H9 (cell line): ENCODE results near the gene TAS1R1. TPM values are rescaled to one million over a fixed set of nuclear protein-coding genes. Genes with fewer than 3 reads are reported as not detected.

Experiments
- DNase-seq: peaks from one replicate; pipeline ENCODE4 v3.0.0-alpha.2; 2017
- H2AFZ ChIP-seq: one replicate; pipeline ENCODE4 v1.6.1; 2013; ENCODE audit warnings: mild to moderate bottlenecking, low read length, control low read depth, moderate library complexity
- H2AK5ac ChIP-seq: 2 replicates; pipeline ENCODE4 v1.6.1; 2013; ENCODE audit warnings: low read length, control low read depth, mixed read lengths; ENCODE audit not compliant: insufficient read length
- H2BK120ac ChIP-seq: one replicate; pipeline ENCODE4 v1.6.1; 2013; ENCODE audit warnings: low read depth, mild to moderate bottlenecking, low read length, control low read depth, inconsistent platforms; ENCODE audit not compliant: poor library complexity, severe bottlenecking
- H2BK12ac ChIP-seq: 2 replicates; pipeline ENCODE4 v1.6.1; 2013; ENCODE audit warnings: low read length, control low read depth, mixed read lengths, low read depth; ENCODE audit not compliant: insufficient read length
- H2BK15ac ChIP-seq: 2 replicates; pipeline ENCODE4 v1.6.1; 2013; ENCODE audit warnings: low read depth, low read length, control low read depth
- H2BK20ac ChIP-seq: one replicate; pipeline ENCODE4 v1.6.1; 2013; ENCODE audit warnings: low read depth, mild to moderate bottlenecking, low read length, control low read depth, inconsistent platforms; ENCODE audit not compliant: poor library complexity, severe bottlenecking
- H2BK5ac ChIP-seq: 2 replicates; pipeline ENCODE4 v1.6.1; 2013; ENCODE audit warnings: low read length, control low read depth, mixed read lengths; ENCODE audit not compliant: insufficient read length
- H3K14ac ChIP-seq: 2 replicates; pipeline ENCODE4 v1.6.1; 2013; ENCODE audit warnings: low read length, control low read depth; ENCODE audit not compliant: insufficient read depth
- H3K18ac ChIP-seq: 2 replicates; pipeline ENCODE4 v1.6.1; 2013; ENCODE audit warnings: low read depth, mild to moderate bottlenecking, mixed read lengths, low read length, control low read depth; ENCODE audit not compliant: insufficient read length
- H3K23ac ChIP-seq: 2 replicates; pipeline ENCODE4 v1.6.1; 2013; ENCODE audit warnings: low read length, control low read depth, mixed read lengths, low read depth; ENCODE audit not compliant: insufficient read length
- H3K23me2 ChIP-seq: 2 replicates; pipeline ENCODE4 v1.6.1; 2013; ENCODE audit warnings: low read depth, mild to moderate bottlenecking, mixed read lengths, low read length, control low read depth; ENCODE audit not compliant: insufficient read length, poor library complexity, severe bottlenecking
- H3K27ac ChIP-seq: 2 replicates; pipeline ENCODE4 v1.5.1; 2013; ENCODE audit warnings: low read length, control low read depth, mixed read lengths, low read depth; ENCODE audit not compliant: insufficient read length
- H3K27me3 ChIP-seq: 2 replicates; pipeline ENCODE4 v1.6.1; 2013; ENCODE audit warnings: low read length, control low read depth, inconsistent platforms; ENCODE audit not compliant: insufficient read depth
- H3K4ac ChIP-seq: 2 replicates; pipeline ENCODE4 v1.6.1; 2013; ENCODE audit warnings: low read depth, mild to moderate bottlenecking, control low read depth, inconsistent platforms, low read length, moderate library complexity
- H3K4me1 ChIP-seq: 2 replicates; pipeline ENCODE4 v1.6.1; 2013; ENCODE audit warnings: low read length, control low read depth, inconsistent platforms; ENCODE audit not compliant: insufficient read depth
- H3K4me2 ChIP-seq: 2 replicates; pipeline ENCODE4 v1.6.1; 2013; ENCODE audit warnings: low read length, control low read depth, mixed read lengths; ENCODE audit not compliant: insufficient read length, insufficient read depth
- H3K56ac ChIP-seq: 2 replicates; pipeline ENCODE4 v1.6.1; 2013; ENCODE audit warnings: low read depth, mild to moderate bottlenecking, mixed read lengths, low read length, control low read depth; ENCODE audit not compliant: insufficient read length
- H3K79me1 ChIP-seq: 2 replicates; pipeline ENCODE4 v1.6.1; 2013; ENCODE audit warnings: low read depth, mild to moderate bottlenecking, moderate library complexity, low read length, control low read depth, inconsistent platforms; ENCODE audit not compliant: insufficient read depth, poor library complexity, severe bottlenecking
- H3K79me2 ChIP-seq: 2 replicates; pipeline ENCODE4 v1.6.1; 2013; ENCODE audit warnings: low read length, control low read depth, inconsistent platforms; ENCODE audit not compliant: insufficient read depth
- H3K9ac ChIP-seq: 2 replicates; pipeline ENCODE4 v1.6.1; 2013; ENCODE audit warnings: low read length, control low read depth, mixed read lengths; ENCODE audit not compliant: insufficient read length; ENCODE audit errors: extremely low read depth
- H3K9me3 ChIP-seq: one replicate; pipeline ENCODE4 v1.6.1; 2013; ENCODE audit warnings: low read depth, low read length, inconsistent platforms; ENCODE audit not compliant: control insufficient read depth
- H3T11ph ChIP-seq: one replicate; pipeline ENCODE4 v1.6.1; 2013; ENCODE audit warnings: mild to moderate bottlenecking, low read length, control low read depth, inconsistent platforms
- H4K20me1 ChIP-seq: one replicate; pipeline ENCODE4 v1.6.1; 2013; ENCODE audit not compliant: control insufficient read depth, insufficient read length, insufficient read depth
- H4K5ac ChIP-seq: 2 replicates; pipeline ENCODE4 v1.6.1; 2013; ENCODE audit warnings: low read depth, mild to moderate bottlenecking, mixed read lengths, low read length, control low read depth; ENCODE audit not compliant: insufficient read length
- H4K8ac ChIP-seq: replicated peaks from 2 replicates; pipeline ENCODE4 v1.6.1; 2013; ENCODE audit warnings: low read length, control low read depth, mixed read lengths, low read depth; ENCODE audit not compliant: insufficient read length
- H4K91ac ChIP-seq: 2 replicates; pipeline ENCODE4 v1.6.1; 2013; ENCODE audit warnings: low read depth, mild to moderate bottlenecking, moderate library complexity, mixed read lengths, low read length, control low read depth; ENCODE audit not compliant: insufficient read length
- H3K27ac Mint-ChIP-seq, 3 experiments: 2 replicates in 2 of 3; 3 replicates in 1 of 3; pipeline ENCODE4 v1.8.0; 2020 to 2021; ENCODE audit warnings: mixed read lengths in 3 of 3, mild to moderate bottlenecking in 1 of 3, moderate library complexity in 1 of 3
- H3K27me3 Mint-ChIP-seq: 2 replicates; pipeline ENCODE4 v1.8.0; 2021; ENCODE audit warnings: low read depth, mild to moderate bottlenecking, moderate library complexity, mixed read lengths
- H3K36me3 Mint-ChIP-seq, 3 experiments: 2 replicates in 2 of 3; 3 replicates in 1 of 3; pipeline ENCODE4 v1.8.0; 2020 to 2021; ENCODE audit warnings: low read depth in 3 of 3, mixed read lengths in 3 of 3; ENCODE audit not compliant: insufficient read depth in 1 of 3
- H3K4me1 Mint-ChIP-seq, 2 experiments: 2 replicates each; pipeline ENCODE4 v1.8.0; 2020; ENCODE audit warnings: mixed read lengths in 2 of 2
- H3K4me3 Mint-ChIP-seq, 2 experiments: 2 replicates in 1 of 2; 3 replicates in 1 of 2; pipeline ENCODE4 v1.8.0; 2020 to 2021; ENCODE audit warnings: mild to moderate bottlenecking in 2 of 2, mixed read lengths in 2 of 2, moderate library complexity in 1 of 2
- H3K9me3 Mint-ChIP-seq, 2 experiments: 2 replicates in 1 of 2; 3 replicates in 1 of 2; pipeline ENCODE4 v1.8.0; 2020; ENCODE audit warnings: mild to moderate bottlenecking in 2 of 2, mixed read lengths in 2 of 2, moderate library complexity in 1 of 2
- WGBS: extraction: QIAGEN DNeasy Blood & Tissue Kit; methylation state at CpG from one replicate; pipeline ENCODE4 v1.1.7; 2013; ENCODE audit warnings: missing lambda C conversion rate, low lambda C conversion rate, mixed read lengths; ENCODE audit not compliant: insufficient read length; ENCODE audit errors: extremely low coverage; 5-methylcytosine and 5-hydroxymethylcytosine counted together
- total RNA-seq: library from RNA; stranded (reverse); gene quantifications from 2 replicates; pipeline ENCODE4 v1.2.1, GENCODE V29; 2021
- TF ChIP-seq, protein P1 (sequence below): fragments of 200-600 bp; sonication (generic); conservative IDR thresholded peaks from 3 replicates; pipeline ENCODE4 v1.8.0; 2021; ENCODE audit warnings: antibody characterized with exemption, mild to moderate bottlenecking

Gene TAS1R1
- total RNA-seq, 1 experiment from 2014 or later: not detected

GRCh38 chr1:6531996-6532395, 23.1 kb upstream of the TAS1R1 start:
- H3T11ph ChIP-seq: no peak overlapping the region
- WGBS: no CpG with 5 or more reads among the region's 5 CpGs
- no peak overlapping the region for H3K9ac ChIP-seq
- Mint-ChIP-seq H3K4me3 (no peak overlapping the region), H3K9me3 (no peaks in the 10 kb centered on the region), H3K27me3 (no peaks in the 10 kb centered on the region), H3K4me1 (no peaks in the 10 kb centered on the region), H3K36me3 (peaks cover 32 to 69% (median 68%) of the 10 kb centered on the region in 3 experiments; a peak in 6 of 7 replicates), H3K27ac (no peak overlapping the region)
- no peaks in the 10 kb centered on the region for H3K79me1 ChIP-seq
- no peak overlapping the region for H3K18ac ChIP-seq
- H2BK15ac ChIP-seq: no peak overlapping the region
- H2AFZ ChIP-seq: no peak overlapping the region
- H3K23ac ChIP-seq: no peak overlapping the region
- no peaks in the 10 kb centered on the region for H3K9me3 ChIP-seq
- no peaks in the 10 kb centered on the region for H3K79me2 ChIP-seq
- no peak overlapping the region for H4K5ac ChIP-seq
- no peak overlapping the region for H4K91ac ChIP-seq
- no peak overlapping the region for H3K56ac ChIP-seq
- no peak overlapping the region for H2BK12ac ChIP-seq
- no peaks in the 10 kb centered on the region for H4K20me1 ChIP-seq
- TF ChIP-seq, protein P1, sequence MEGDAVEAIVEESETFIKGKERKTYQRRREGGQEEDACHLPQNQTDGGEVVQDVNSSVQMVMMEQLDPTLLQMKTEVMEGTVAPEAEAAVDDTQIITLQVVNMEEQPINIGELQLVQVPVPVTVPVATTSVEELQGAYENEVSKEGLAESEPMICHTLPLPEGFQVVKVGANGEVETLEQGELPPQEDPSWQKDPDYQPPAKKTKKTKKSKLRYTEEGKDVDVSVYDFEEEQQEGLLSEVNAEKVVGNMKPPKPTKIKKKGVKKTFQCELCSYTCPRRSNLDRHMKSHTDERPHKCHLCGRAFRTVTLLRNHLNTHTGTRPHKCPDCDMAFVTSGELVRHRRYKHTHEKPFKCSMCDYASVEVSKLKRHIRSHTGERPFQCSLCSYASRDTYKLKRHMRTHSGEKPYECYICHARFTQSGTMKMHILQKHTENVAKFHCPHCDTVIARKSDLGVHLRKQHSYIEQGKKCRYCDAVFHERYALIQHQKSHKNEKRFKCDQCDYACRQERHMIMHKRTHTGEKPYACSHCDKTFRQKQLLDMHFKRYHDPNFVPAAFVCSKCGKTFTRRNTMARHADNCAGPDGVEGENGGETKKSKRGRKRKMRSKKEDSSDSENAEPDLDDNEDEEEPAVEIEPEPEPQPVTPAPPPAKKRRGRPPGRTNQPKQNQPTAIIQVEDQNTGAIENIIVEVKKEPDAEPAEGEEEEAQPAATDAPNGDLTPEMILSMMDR: no peak
- no peaks in the 10 kb centered on the region for H3K4me1 ChIP-seq
- no peak for DNase-seq
- no peak overlapping the region for H2AK5ac ChIP-seq
- no peak overlapping the region for H3K4ac ChIP-seq
- no peaks in the 10 kb centered on the region for H3K27me3 ChIP-seq
- no peak overlapping the region for H3K14ac ChIP-seq
- H2BK20ac ChIP-seq: no peak overlapping the region
- H4K8ac ChIP-seq: no peak overlapping the region
- H3K4me2 ChIP-seq: no peak overlapping the region
- no peak overlapping the region for H3K27ac ChIP-seq
- H3K23me2 ChIP-seq: no peaks in the 10 kb centered on the region
- no peak overlapping the region for H2BK5ac ChIP-seq
- H2BK120ac ChIP-seq: no peak overlapping the region
